GM19328 (cell line): ENCODE measurements around the gene THEM4.
"Not testable (repeated sequence)": the region's sequence is repeated elsewhere in the genome, so short reads cannot be mapped to it uniquely, and the experiment has no call there.

Source experiments
- ATAC-seq: cut with Tn5 transposase; IDR thresholded peaks from one replicate; pipeline ENCODE4 v1.9.1; 2021; ENCODE audit warnings: mild to moderate bottlenecking, moderate library complexity; ENCODE audit not compliant: unreplicated experiment

THEM4 gene

GRCh38 chr1:151860504-151861187 lies 48.7 kb downstream of the THEM4 start:
- no peak for ATAC-seq

- no peak for ATAC-seq
These were observed 49.4 kb downstream of the THEM4 start for GRCh38 chr1:151859891-151860293.

- no peak for ATAC-seq
These were observed 50.2 kb downstream of the THEM4 start for GRCh38 chr1:151858886-151859665.

GRCh38 chr1:151858030-151858746 lies 51.1 kb downstream of the THEM4 start:
- ATAC-seq: no peak

GRCh38 chr1:151855933-151856332 lies 53.4 kb downstream of the THEM4 start:
- ATAC-seq: no peak

GRCh38 chr1:151855516-151855915 lies 53.8 kb downstream of the THEM4 start:
- not testable (repeated sequence) for ATAC-seq

- ATAC-seq: no peak
These were observed 54.7 kb downstream of the THEM4 start for GRCh38 chr1:151854658-151855057.

- no peak for ATAC-seq
These were observed 55.8 kb downstream of the THEM4 start, which contains the start of gene THEM5 for GRCh38 chr1:151853411-151853943. THEM5 (minus strand) TSS chr1:151853712; CDS start chr1:151853565, 147 bp downstream.

- no peak for ATAC-seq
These were observed 56.6 kb downstream of the THEM4 start for GRCh38 chr1:151852733-151853132.

- ATAC-seq: no peak
These were observed 57.4 kb downstream of the THEM4 start for GRCh38 chr1:151851886-151852285.

GRCh38 chr1:151849871-151850270 lies 59.4 kb downstream of the THEM4 start:
- no peak for ATAC-seq

- no peak for ATAC-seq
These were observed 60.2 kb downstream of the THEM4 start for GRCh38 chr1:151849126-151849525.

GRCh38 chr1:151847867-151848596 lies 61.3 kb downstream of the THEM4 start:
- no peak for ATAC-seq

GRCh38 chr1:151846686-151847237 lies 62.5 kb downstream of the THEM4 start:
- ATAC-seq: no peak

- ATAC-seq: no peak
These were observed 63.2 kb downstream of the THEM4 start for GRCh38 chr1:151846062-151846568.

- ATAC-seq: no peak
These were observed 65.9 kb downstream of the THEM4 start for GRCh38 chr1:151843398-151843797.

- no peak for ATAC-seq
These were observed 68.2 kb downstream of the THEM4 start for GRCh38 chr1:151841141-151841540.

GRCh38 chr1:151840421-151840820 lies 68.9 kb downstream of the THEM4 start:
- no peak for ATAC-seq

- no peak for ATAC-seq
These were observed 69.6 kb downstream of the THEM4 start, which contains the start of gene C2CD4D for GRCh38 chr1:151839457-151840403. C2CD4D (minus strand) TSS chr1:151839820; CDS start chr1:151838989, 831 bp downstream.
